Gastrocnemius medialis (tissue), 4 donors: ENCODE data around the gene SART3. TPM values are rescaled to one million over a fixed set of nuclear protein-coding genes. Genes with fewer than 3 reads are reported as not detected.

Experiments
- ATAC-seq, 2 donors: fragments of 150-250 bp; one replicate each; pipeline ENCODE4 v1.9.1; 2016
- DNase-seq, 2 donors: peaks; one replicate each; pipeline ENCODE4 v3.0.0-alpha.2; 2019
- H3K27ac ChIP-seq, 4 donors: fragments of 200-600 bp; sonication (generic); 1 replicate in 1 of 4; 2 replicates in 3 of 4; pipeline ENCODE4 v1.5.1; 2016 to 2018; ENCODE audit warnings: mild to moderate bottlenecking in 2 of 4, moderate library complexity in 1 of 4
- H3K27me3 ChIP-seq, 3 donors: fragments of 200-600 bp; sonication (generic) in 2 of 3; 1 replicate in 1 of 3; 2 replicates in 2 of 3; pipeline versions ENCODE4 v1.5.1 to v1.6.0; 2016 to 2019; ENCODE audit warnings: mild to moderate bottlenecking in 1 of 3, moderate library complexity in 1 of 3
- H3K36me3 ChIP-seq, 2 donors: fragments of 200-600 bp; sonication (generic) in 1 of 2; one replicate each; pipeline ENCODE4 v1.5.1; 2017 to 2018
- H3K4me1 ChIP-seq, 2 donors: fragments of 200-600 bp; sonication (generic) in 1 of 2; one replicate each; pipeline ENCODE4 v1.5.1; 2016 to 2017; ENCODE audit warnings: mild to moderate bottlenecking in 2 of 2
- H3K4me3 ChIP-seq, 4 donors: fragments of 200-600 bp; sonication (generic) in 3 of 4; 1 replicate in 1 of 4; 2 replicates in 3 of 4; pipeline ENCODE4 v1.5.1; 2016 to 2019; ENCODE audit warnings: mild to moderate bottlenecking in 2 of 4
- H3K9me3 ChIP-seq, 3 donors: fragments of 200-600 bp; sonication (generic) in 2 of 3; 1 replicate in 1 of 3; 2 replicates in 2 of 3; pipeline ENCODE4 v1.5.1; 2016 to 2019
- CTCF ChIP-seq, 5 experiments: fragments of 450-650 bp in 3 of 5; fragments of 200-600 bp in 2 of 5; sonication (generic) in 2 of 5; IDR thresholded peaks in 4 of 5; conservative IDR thresholded peaks in 1 of 5; 1 replicate in 4 of 5; 2 replicates in 1 of 5; pipeline ENCODE4 v1.5.1; 2016 to 2019; ENCODE audit warnings: antibody characterized with exemption in 5 of 5, mild to moderate bottlenecking in 3 of 5, moderate library complexity in 3 of 5
- POLR2A ChIP-seq, 2 donors: fragments of 450-650 bp; IDR thresholded peaks; one replicate each; pipeline ENCODE4 v1.6.1; 2017; ENCODE audit warnings: antibody characterized with exemption in 2 of 2, mild to moderate bottlenecking in 2 of 2, moderate library complexity in 2 of 2
- in situ Hi-C, 4 donors: fragments of 200-750 bp; cut with MboI; loops; one replicate each; pipeline versions ENCODE4 v1.15.0 to v1.8.0; 2017; ENCODE audit warnings: low sequenced_read_pairs in 4 of 4
- intact Hi-C: fragments of 100-400 bp; cut with DNase I; formaldehyde crosslinking; loops from one replicate; pipeline ENCODE4 v1.15.1; 2023; ENCODE audit warnings: low total_unique reads
- total RNA-seq, 4 donors: library from RNA; depleted of rRNA; stranded (reverse); fragments of >200 nt; gene quantifications; one replicate each; pipeline versions ENCODE4 v1.1.0 to v1.2.3, GENCODE V29; 2016

Gene SART3
- total RNA-seq, 4 donors from 2014 or later = 38.1 to 52.6 (median 51.3) TPM

GRCh38 chr12:108543652-108544051 is 17.3 kb downstream of the SART3 start:
- no peak for TF ChIP-seq POLR2A (IDR thresholded peaks at IDR 0.05)
- Histone ChIP-seq H3K27ac (no peak overlapping the region), H3K27me3 (no peaks in the 10 kb centered on the region), H3K36me3 (peaks cover 0 to 49% of the 10 kb centered on the region in 2 donors), H3K4me1 (peaks cover 0 to 13% of the 10 kb centered on the region in 2 donors), H3K4me3 (no peak overlapping the region), H3K9me3 (no peaks in the 10 kb centered on the region)
- DNase-seq (no peak), ATAC-seq (no peak)
- in situ Hi-C loops (no loop called here), intact Hi-C loops (no loop called here)

GRCh38 chr12:108542320-108542719 is 18.7 kb downstream of the SART3 start:
- Histone ChIP-seq H3K9me3 (no peaks in the 10 kb centered on the region), H3K4me3 (no peak overlapping the region), H3K4me1 (peaks cover 0 to 8% of the 10 kb centered on the region in 2 donors), H3K27ac (peak overlapping the region; percentile 16 to 43 (median 38)), H3K36me3 (peaks cover 0 to 44% of the 10 kb centered on the region in 2 donors), H3K27me3 (no peaks in the 10 kb centered on the region)
- in situ Hi-C loops (no loop called here), intact Hi-C loops (no loop called here)
- peak; percentile 20 to 36 for ATAC-seq
- DNase-seq = no peak
- TF ChIP-seq CTCF (IDR thresholded peaks at IDR 0.05 in 4 of 5, conservative IDR thresholded peaks at IDR 0.05 in 1 of 5) = no peak

GRCh38 chr12:108538616-108539195 is 22.3 kb downstream of the SART3 start:
- ATAC-seq = no peak
- in situ Hi-C loops = no loop called here
- no peak for DNase-seq
- H3K4me1 ChIP-seq = peaks cover 0 to 8% of the 10 kb centered on the region in 2 donors
- H3K36me3 ChIP-seq = peaks cover 2 to 39% of the 10 kb centered on the region in 2 donors
- no peak for TF ChIP-seq POLR2A (IDR thresholded peaks at IDR 0.05)
- TF ChIP-seq CTCF (IDR thresholded peaks at IDR 0.05 in 4 of 5, conservative IDR thresholded peaks at IDR 0.05 in 1 of 5) = no peak
- no peaks in the 10 kb centered on the region for H3K9me3 ChIP-seq
- intact Hi-C loops = no loop called here
- H3K27ac ChIP-seq = no peak overlapping the region
- H3K27me3 ChIP-seq = no peaks in the 10 kb centered on the region
- H3K4me3 ChIP-seq = no peak overlapping the region

- no peak for DNase-seq
- TF ChIP-seq POLR2A (IDR thresholded peaks at IDR 0.05) (no peak), CTCF (IDR thresholded peaks at IDR 0.05 in 4 of 5, conservative IDR thresholded peaks at IDR 0.05 in 1 of 5) (no peak)
- peaks cover 2 to 38% of the 10 kb centered on the region in 2 donors for H3K36me3 ChIP-seq
- no peak overlapping the region for H3K27ac ChIP-seq
- H3K9me3 ChIP-seq = no peaks in the 10 kb centered on the region
- H3K27me3 ChIP-seq = no peaks in the 10 kb centered on the region
- in situ Hi-C loops = no loop called here
- peaks cover 0 to 8% of the 10 kb centered on the region in 2 donors for H3K4me1 ChIP-seq
- ATAC-seq = no peak
- intact Hi-C loops = no loop called here
- no peak overlapping the region for H3K4me3 ChIP-seq
Measured at GRCh38 chr12:108538146-108538545, 22.8 kb downstream of the SART3 start.

GRCh38 chr12:108531929-108532848 is 28.8 kb downstream of the SART3 start:
- H3K9me3 ChIP-seq = no peaks in the 10 kb centered on the region
- H3K27ac ChIP-seq = peak overlapping the region; percentile 62 to 72 (median 67)
- no peaks in the 10 kb centered on the region for H3K27me3 ChIP-seq
- TF ChIP-seq POLR2A (IDR thresholded peaks at IDR 0.05) (no peak), CTCF (IDR thresholded peaks at IDR 0.05 in 4 of 5, conservative IDR thresholded peaks at IDR 0.05 in 1 of 5) (no peak)
- ATAC-seq (peak; percentile 96 to 99), DNase-seq (peak; percentile 45 to 60)
- peaks cover 2 to 83% of the 10 kb centered on the region in 2 donors for H3K36me3 ChIP-seq
- H3K4me3 ChIP-seq = no peak overlapping the region
- in situ Hi-C loops = no loop called here
- intact Hi-C loops = no loop called here
- H3K4me1 ChIP-seq = peaks cover 8 to 13% of the 10 kb centered on the region in 2 donors
